Activated CD4-positive, alpha-beta T cell treated with anti-CD3 and anti-CD28 coated beads, Interleukin-2, amount 50 U/mL, for 4 hours (primary cell): ENCODE measurements around the gene ARID5B.

ENCODE experiments used
- DNase-seq, 2 experiments: peaks; one replicate each; pipeline ENCODE4 v3.0.0-alpha.2; 2020

The ARID5B gene

DNA sequence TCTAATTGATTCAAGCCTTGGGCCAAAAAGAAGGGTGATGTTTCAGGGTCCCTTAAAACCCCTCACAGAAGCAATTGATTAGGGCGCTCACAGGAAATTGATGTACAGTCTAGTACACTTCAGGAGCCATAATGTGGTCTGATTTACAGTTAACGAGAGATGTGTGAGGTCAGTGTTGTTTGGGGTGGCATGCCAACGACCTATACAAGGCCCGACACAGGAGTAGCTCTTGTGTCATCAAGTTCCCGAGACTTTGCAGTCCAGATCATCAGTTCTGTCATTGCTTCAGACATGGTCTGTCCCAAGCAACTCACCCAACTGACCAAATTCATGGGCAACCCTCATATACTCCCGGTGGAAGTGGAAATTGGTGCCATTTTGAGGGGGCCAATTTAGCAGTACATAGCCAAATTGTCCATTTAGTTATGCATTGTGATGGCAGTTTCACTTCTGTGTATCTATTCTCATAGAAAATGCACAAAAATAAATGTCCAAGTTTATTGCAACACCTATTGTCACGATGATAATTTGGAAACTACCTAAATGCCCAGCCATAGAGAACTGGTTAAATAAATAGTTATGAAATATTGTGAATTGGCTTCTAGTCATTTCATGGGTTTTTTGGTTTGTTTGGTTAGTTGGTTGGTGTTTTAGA, 18.0 kb upstream of the ARID5B start:
- no peak for DNase-seq

- DNase-seq: no peak
Measured at GRCh38 chr10:61887772-61888171, 13.7 kb upstream of the ARID5B start.

GRCh38 chr10:61888744-61889143, 12.8 kb upstream of the ARID5B start:
- DNase-seq: no peak

DNA sequence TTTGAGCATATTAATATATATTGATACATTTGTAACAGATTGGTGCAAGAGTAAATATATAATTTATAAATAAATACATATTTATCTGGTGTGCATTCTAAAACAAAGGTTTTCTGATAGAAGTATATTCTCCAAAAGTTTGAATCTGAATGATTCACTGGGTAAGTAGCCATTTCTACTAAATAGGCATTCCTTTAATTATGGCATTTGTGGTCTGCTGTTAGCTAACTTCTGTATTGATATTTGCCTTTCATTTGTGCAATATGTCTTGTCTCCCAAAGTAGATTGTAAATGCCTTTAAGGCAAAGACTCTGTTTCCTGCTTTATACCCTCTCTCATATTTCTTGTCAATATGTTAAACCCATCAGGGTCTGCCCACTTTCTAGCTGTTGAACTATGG, 11.1 kb upstream of the ARID5B start:
- DNase-seq: no peak

- DNase-seq: no peak
Measured at GRCh38 chr10:61890881-61891409, 10.6 kb upstream of the ARID5B start.

GRCh38 chr10:61891906-61892585, 9.5 kb upstream of the ARID5B start:
- DNase-seq: no peak

DNA sequence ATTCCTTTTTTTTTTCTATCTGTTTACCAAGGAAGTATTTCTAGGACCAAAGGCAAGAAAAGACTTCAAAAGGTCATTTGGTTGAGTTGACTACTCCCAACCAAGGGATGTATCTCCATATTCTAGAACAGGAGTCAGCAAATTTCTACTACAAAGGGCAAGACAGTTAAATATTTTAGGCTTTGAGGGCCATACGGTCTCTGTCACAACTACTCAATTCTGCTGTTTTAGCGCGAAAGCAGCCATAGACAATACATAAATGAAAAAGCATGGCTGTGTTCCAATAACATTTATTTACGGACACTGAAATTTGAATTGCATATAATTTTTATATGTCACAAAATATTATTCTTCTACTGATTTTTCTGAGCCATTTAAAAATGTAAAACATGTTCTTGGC, 8.5 kb upstream of the ARID5B start:
- DNase-seq: no peak

- DNase-seq: no peak
Measured at GRCh38 chr10:61894133-61894532, 7.4 kb upstream of the ARID5B start.

- DNase-seq: no peak
Measured at GRCh38 chr10:61895898-61896600, 5.5 kb upstream of the ARID5B start.

GRCh38 chr10:61896854-61897661, 4.4 kb upstream of the ARID5B start:
- peak; percentile 35 to 46 for DNase-seq

- DNase-seq: no peak
Measured at GRCh38 chr10:61897671-61898434, 3.6 kb upstream of the ARID5B start.

- DNase-seq: no peak
Measured at GRCh38 chr10:61898435-61898778, 3.1 kb upstream of the ARID5B start.

DNA sequence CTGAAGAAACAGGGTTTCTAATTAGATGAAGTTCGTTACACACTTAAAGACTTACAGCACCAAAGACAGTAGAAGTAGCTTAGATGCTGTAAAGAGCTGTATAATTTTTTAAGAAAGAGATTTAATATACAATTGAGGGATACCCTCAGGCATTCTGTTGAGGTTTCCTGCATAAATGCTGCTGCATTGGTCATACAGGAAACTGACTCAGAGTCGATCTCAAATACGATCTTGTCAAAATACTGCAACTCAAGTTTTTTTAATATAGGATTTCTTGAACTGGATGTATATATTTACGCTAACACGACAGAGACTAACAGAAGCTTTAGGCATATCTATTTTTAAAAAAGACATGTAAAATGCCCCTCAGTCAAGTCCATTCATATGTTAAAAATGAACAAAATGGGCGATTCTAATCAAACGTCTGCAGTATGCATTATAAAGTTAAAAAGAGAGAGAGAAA, 2.4 kb upstream of the ARID5B start:
- DNase-seq: no peak

DNA sequence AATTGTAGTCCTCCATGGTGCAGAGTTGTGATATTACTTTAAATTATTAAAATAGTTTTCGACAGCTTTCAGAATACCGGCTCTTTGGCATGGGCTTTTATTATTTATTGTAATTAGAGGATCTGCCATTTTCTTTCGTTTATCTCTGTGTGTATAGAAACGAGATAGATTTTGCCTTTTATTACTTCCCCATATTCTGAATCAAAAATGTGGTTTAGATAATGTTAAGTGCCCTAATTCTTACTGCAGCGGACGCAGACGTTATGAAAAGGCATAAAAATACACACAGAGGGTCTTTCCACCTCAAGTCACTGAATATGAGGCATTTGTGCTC, 1.9 kb upstream of the ARID5B start:
- DNase-seq: no peak

DNA sequence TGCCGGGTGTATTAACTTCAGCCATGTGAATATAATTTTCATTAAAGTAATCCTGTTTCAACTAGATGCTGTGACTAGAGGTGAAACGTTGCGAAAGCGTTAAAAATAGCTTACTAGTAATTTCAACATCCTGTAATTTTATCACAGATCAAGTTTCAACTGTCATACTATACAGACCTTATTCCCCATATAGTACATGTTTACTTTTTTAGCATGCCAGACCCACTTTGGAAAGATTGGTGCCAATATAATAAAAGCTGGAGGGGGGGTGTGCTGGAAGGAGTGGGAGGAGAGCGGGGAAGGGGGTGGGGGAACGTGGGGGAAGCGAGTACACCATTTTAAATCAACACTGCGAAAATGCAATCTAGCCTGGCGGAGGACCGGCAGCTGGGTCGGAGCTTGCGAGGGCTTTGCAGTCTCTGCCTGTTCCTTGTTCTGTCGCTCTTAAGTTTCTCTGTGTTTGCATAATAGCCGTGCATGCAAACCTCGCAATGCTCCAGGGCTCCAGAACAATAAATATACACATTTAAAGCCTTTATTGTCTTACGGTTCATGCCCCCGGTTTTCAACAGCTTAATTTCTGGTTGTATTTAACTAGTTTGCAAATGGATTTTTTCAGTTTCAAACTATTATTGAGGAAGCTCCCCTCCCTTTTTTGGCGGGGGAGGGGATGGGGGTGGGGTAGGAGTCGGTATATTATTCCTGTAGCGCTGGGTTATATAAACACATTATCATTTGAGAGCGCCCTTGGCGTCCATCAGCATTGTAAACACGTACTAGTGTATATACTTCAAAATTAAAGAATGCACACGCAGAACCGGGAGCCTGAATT, 1.3 kb upstream of the ARID5B start:
- peak; percentile 41 to 42 for DNase-seq

DNA sequence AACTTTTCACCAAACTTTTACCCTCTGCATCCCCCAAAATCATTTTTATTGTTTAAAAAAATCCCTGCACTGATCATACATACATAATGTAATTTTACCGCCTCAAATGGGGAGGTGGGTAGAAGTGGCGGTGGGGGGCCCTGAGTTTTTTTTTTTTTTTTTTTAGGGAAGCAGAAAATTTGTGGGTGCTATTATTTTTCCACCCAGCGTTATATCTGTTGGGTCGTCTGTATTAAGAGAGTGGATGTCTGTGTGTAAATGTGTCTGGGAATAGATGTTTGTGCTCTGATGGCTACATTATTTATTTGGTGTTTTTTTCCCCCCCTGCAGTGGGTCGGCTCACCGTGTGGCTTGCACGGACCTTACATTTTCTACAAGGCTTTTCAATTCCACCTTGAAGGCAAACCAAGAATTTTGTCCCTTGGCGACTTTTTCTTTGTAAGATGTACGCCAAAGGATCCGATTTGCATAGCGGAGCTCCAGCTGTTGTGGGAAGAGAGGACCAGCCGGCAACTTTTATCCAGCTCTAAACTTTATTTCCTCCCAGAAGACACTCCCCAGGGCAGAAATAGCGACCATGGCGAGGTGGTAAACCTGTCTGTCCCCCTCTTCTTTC, 438 bp downstream of the ARID5B start:
- no peak for DNase-seq

DNA sequence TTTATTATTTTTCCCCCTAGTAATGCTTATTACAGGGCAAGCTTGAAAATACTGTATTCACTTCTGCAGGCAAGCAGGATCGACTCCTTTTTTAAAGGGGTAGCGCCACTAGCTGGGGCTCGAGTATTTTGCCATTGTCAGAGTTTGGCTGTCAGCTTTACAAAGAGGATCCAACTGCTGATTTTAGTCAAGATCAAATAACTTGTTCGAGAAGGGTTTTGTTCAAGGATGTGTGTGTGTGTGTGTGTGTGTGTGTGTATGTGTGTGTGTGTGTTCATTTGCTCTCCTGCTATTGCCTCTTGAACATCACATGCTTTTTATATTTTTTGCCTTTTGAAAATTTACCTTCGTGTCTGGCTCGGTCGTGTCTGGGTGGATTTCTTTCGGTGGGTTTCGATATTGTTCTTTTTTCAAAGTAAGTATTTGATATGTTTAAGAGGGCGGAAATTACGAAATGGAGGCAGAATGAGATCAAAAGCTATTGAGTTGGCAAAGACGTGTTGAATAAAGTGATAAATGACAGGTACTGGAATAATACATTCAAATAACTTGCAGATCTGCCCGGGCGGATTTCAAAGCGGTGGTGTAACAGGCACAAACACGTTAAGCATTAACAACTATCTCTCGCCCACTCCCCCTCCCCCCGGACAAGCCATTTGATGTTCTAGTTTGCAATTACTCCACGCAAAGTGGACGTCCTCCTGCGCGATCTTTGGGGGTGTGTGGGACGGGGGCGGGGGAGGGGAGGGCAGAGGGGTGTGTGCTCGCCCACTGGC, 1.1 kb downstream of the ARID5B start:
- DNase-seq: peak; percentile 80

DNA sequence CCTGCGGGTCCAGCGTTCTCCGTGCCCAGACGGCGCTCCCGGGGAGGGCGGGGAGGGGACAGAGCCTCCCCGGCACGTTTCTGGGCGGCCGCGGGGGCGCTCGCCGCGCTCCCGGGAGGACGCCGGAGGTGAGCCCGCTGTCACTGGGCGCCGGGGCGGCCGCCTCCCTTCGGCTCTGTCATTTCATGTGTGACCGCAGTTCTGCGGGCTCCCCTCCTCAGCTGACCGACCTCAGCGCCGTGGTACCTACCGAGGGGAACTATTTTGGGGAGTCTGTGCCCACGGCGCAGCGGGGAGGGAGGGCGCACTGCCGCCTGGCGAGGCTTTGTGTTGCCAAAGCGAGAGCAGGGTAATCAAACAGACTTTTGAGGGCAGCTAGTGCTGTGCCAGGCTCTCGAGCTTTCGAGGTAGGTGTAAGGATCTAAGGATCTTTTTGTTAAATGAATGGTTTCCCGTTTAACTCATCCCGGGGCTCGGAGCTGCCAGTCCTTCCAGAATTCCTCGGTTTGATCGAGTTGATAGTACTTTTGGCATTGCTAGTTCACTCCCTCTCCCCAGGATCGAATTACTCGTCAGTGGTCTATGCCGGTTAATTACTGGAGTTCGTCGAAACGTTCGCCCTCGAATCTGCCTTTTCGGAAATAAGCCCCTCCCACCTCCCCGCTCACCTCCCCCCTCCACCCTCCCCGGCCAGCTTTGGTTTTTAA, 1.9 kb downstream of the ARID5B start:
- DNase-seq: peak; percentile 61 to 66

DNA sequence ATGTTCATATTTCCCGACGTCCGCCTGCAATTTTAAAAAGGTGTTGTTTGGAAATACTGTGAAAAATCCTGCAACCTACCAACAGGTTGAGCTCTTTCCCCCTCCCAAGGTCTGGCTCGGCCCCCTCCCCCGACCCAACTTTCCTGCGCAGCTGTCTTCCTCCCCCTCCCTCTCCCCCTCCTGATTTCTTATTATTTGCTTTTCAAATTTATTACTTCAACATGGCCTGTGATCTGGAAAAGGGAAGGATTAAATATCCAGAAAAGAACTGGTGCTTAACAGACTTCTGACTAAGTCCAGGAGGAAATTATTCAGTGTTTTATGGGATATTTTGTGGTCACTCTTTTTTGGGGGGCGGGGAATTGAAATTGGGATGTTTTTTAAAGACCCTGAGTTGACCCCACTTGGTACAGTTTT, 2.4 kb downstream of the ARID5B start:
- DNase-seq: no peak
